GM12873 (cell line): ENCODE results near the gene ZBTB24.

Source experiments
- CTCF ChIP-seq: IDR thresholded peaks from 2 replicates; pipeline ENCODE4 v1.5.1; 2012; ENCODE audit warnings: low read depth, mild to moderate bottlenecking, moderate library complexity, low read length, control low read depth; ENCODE audit not compliant: insufficient read depth; ENCODE audit errors: missing control alignments

ZBTB24 gene

GRCh38 chr6:109447087-109447486, 35.9 kb downstream of the ZBTB24 start:
- no peak for TF ChIP-seq CTCF

- no peak for TF ChIP-seq CTCF
These were observed 36.5 kb downstream of the ZBTB24 start for GRCh38 chr6:109446541-109446940.

GRCh38 chr6:109446072-109446471, 36.9 kb downstream of the ZBTB24 start:
- TF ChIP-seq CTCF: no peak

GRCh38 chr6:109445382-109445781, 37.6 kb downstream of the ZBTB24 start:
- no peak for TF ChIP-seq CTCF

- no peak for TF ChIP-seq CTCF
These were observed 39.5 kb downstream of the ZBTB24 start for GRCh38 chr6:109443425-109443950.

GRCh38 chr6:109442393-109442924, 40.6 kb downstream of the ZBTB24 start:
- no peak for TF ChIP-seq CTCF

GRCh38 chr6:109441069-109441816, 41.8 kb downstream of the ZBTB24 start:
- peak; percentile 13 for TF ChIP-seq CTCF
